Smooth muscle cell (in vitro differentiated cells): ENCODE data around the gene FANCL. TPM values are rescaled to one million over a fixed set of nuclear protein-coding genes. Genes with fewer than 3 reads are reported as not detected.
"Not testable (repeated sequence)": the region's sequence is repeated elsewhere in the genome, so short reads cannot be mapped to it uniquely, and the experiment has no call there.

ENCODE experiments used
- DNase-seq: peaks from one replicate; lab custom pipeline; 2025; ENCODE audit not compliant: unreplicated experiment; lab: John Stamatoyannopoulos, UW
- H2AFZ ChIP-seq: fragments of 200-600 bp; sonication (generic); 2 replicates; pipeline ENCODE4 v1.6.0; 2016; ENCODE audit warnings: antibody characterized with exemption, low read depth, mild to moderate bottlenecking
- H3F3A ChIP-seq: fragments of 200-600 bp; sonication (generic); 2 replicates; pipeline ENCODE4 v1.6.0; 2017; ENCODE audit warnings: antibody characterized with exemption, low read depth
- H3K27ac ChIP-seq: fragments of 200-600 bp; sonication (generic); 2 replicates; pipeline ENCODE4 v1.5.1; 2016; ENCODE audit warnings: low read depth, mild to moderate bottlenecking
- H3K27me3 ChIP-seq: fragments of 200-600 bp; sonication (generic); 2 replicates; pipeline ENCODE4 v1.6.1; 2016; ENCODE audit warnings: low read depth, mild to moderate bottlenecking
- H3K36me3 ChIP-seq: fragments of 200-600 bp; sonication (generic); 2 replicates; pipeline ENCODE4 v1.5.1; 2016; ENCODE audit warnings: low read depth
- H3K4me1 ChIP-seq: fragments of 200-600 bp; sonication (generic); 2 replicates; pipeline ENCODE4 v1.5.1; 2016; ENCODE audit warnings: low read depth
- H3K4me2 ChIP-seq: fragments of 200-600 bp; sonication (generic); 2 replicates; pipeline ENCODE4 v1.6.0; 2016; ENCODE audit warnings: mild to moderate bottlenecking
- H3K4me3 ChIP-seq: fragments of 200-600 bp; sonication (generic); 2 replicates; pipeline ENCODE4 v1.5.1; 2016; ENCODE audit warnings: mild to moderate bottlenecking
- H3K79me2 ChIP-seq: fragments of 200-600 bp; sonication (generic); 2 replicates; pipeline ENCODE4 v1.6.0; 2016; ENCODE audit warnings: low read depth, mild to moderate bottlenecking
- H3K9ac ChIP-seq: fragments of 200-600 bp; sonication (generic); 2 replicates; pipeline ENCODE4 v1.6.0; 2016; ENCODE audit warnings: low read depth
- H3K9me3 ChIP-seq: fragments of 200-600 bp; sonication (generic); replicated peaks from 2 replicates; pipeline ENCODE4 v1.5.1; 2016; ENCODE audit warnings: low read depth
- H4K20me1 ChIP-seq: fragments of 200-600 bp; sonication (generic); 2 replicates; pipeline ENCODE4 v1.6.0; 2016; ENCODE audit warnings: low read depth
- CTCF ChIP-seq: fragments of 200-600 bp; sonication (generic); IDR thresholded peaks from 2 replicates; pipeline ENCODE4 v1.5.1; 2017; ENCODE audit warnings: borderline replicate concordance, mild to moderate bottlenecking, antibody characterized with exemption; ENCODE audit not compliant: insufficient read depth, poor library complexity, severe bottlenecking
- WGBS: methylation state at CpG from one replicate; pipeline ENCODE4 v1.1.7; 2016; ENCODE audit warnings: low lambda C conversion rate; 5-methylcytosine and 5-hydroxymethylcytosine counted together
- polyA plus RNA-seq: library from polyadenylated mRNA; unstranded; fragments of >200 nt; fragmentation: Nextera tagmentation; extraction: Ambion mirVana; gene quantifications from 2 replicates; pipeline ENCODE4 v1.2.1, GENCODE V29; 2016
- total RNA-seq: library from RNA; depleted of rRNA; stranded (reverse); fragments of >200 nt; gene quantifications from 2 replicates; pipeline ENCODE4 v1.2.3, GENCODE V29; 2014

Gene FANCL
- total and polyA plus RNA-seq, 2 experiments from 2014 or later = 17.2 to 27.5 TPM

- Histone ChIP-seq H3K27ac (no peak overlapping the region), H2AFZ (no peak overlapping the region), H3K27me3 (no peaks in the 10 kb centered on the region), H3K36me3 (no peaks in the 10 kb centered on the region), H3K4me3 (no peak overlapping the region), H4K20me1 (no peaks in the 10 kb centered on the region), H3K4me2 (no peak overlapping the region), H3K4me1 (no peaks in the 10 kb centered on the region), H3K9me3 (no peaks in the 10 kb centered on the region), H3K9ac (no peak overlapping the region), H3K79me2 (no peaks in the 10 kb centered on the region), H3F3A (no peaks in the 10 kb centered on the region)
- WGBS = 90% methylated on average over 2 of the region's 2 CpGs
- DNase-seq = no peak
- no peak for TF ChIP-seq CTCF
Measured at GRCh38 chr2:58197894-58198293, 43.2 kb downstream of the FANCL start.

GRCh38 chr2:58195662-58196061 is 45.5 kb downstream of the FANCL start:
- Histone ChIP-seq H3F3A (no peaks in the 10 kb centered on the region), H3K79me2 (no peaks in the 10 kb centered on the region), H3K4me1 (no peaks in the 10 kb centered on the region), H3K27ac (no peak overlapping the region), H2AFZ (no peak overlapping the region), H3K4me2 (no peak overlapping the region), H3K9ac (no peak overlapping the region), H3K27me3 (no peaks in the 10 kb centered on the region), H3K4me3 (no peak overlapping the region), H4K20me1 (no peaks in the 10 kb centered on the region), H3K9me3 (no peaks in the 10 kb centered on the region), H3K36me3 (no peaks in the 10 kb centered on the region)
- WGBS = 93% methylated on average over 1 of the region's 1 CpG
- no peak for TF ChIP-seq CTCF
- no peak for DNase-seq

- H3K9me3 ChIP-seq = no peaks in the 10 kb centered on the region
- 89% methylated on average over 2 of the region's 2 CpGs for WGBS
- no peak for TF ChIP-seq CTCF
Measured at GRCh38 chr2:58194458-58194857, 46.7 kb downstream of the FANCL start.

GRCh38 chr2:58187022-58187421 is 54.1 kb downstream of the FANCL start:
- not testable (repeated sequence) for H4K20me1 ChIP-seq, H3K9me3 ChIP-seq, H3K4me2 ChIP-seq, H3K27me3 ChIP-seq, H3K9ac ChIP-seq, H3F3A ChIP-seq, DNase-seq, H3K79me2 ChIP-seq, H2AFZ ChIP-seq, H3K36me3 ChIP-seq, H3K27ac ChIP-seq, H3K4me1 ChIP-seq, H3K4me3 ChIP-seq
- 98% methylated on average over 6 of the region's 6 CpGs for WGBS

More at GRCh38 chr2:58194458-58194857, 46.7 kb downstream of the FANCL start:
- Histone ChIP-seq H3K4me1 (no peaks in the 10 kb centered on the region), H3K27ac (no peak overlapping the region), H3K9ac (no peak overlapping the region), H3K27me3 (no peaks in the 10 kb centered on the region), H3F3A (no peaks in the 10 kb centered on the region), H4K20me1 (no peaks in the 10 kb centered on the region), H3K36me3 (no peaks in the 10 kb centered on the region), H3K4me3 (no peak overlapping the region), H3K4me2 (no peak overlapping the region), H2AFZ (no peak overlapping the region), H3K79me2 (no peaks in the 10 kb centered on the region)
- no peak for DNase-seq
